HG03354 (cell line): ENCODE results near the gene SERPINE2.

Source experiments
- ATAC-seq: cut with Tn5 transposase; IDR thresholded peaks from one replicate; pipeline ENCODE4 v1.9.1; 2021; ENCODE audit warnings: mild to moderate bottlenecking; ENCODE audit not compliant: unreplicated experiment, poor library complexity, severe bottlenecking

The SERPINE2 gene

DNA sequence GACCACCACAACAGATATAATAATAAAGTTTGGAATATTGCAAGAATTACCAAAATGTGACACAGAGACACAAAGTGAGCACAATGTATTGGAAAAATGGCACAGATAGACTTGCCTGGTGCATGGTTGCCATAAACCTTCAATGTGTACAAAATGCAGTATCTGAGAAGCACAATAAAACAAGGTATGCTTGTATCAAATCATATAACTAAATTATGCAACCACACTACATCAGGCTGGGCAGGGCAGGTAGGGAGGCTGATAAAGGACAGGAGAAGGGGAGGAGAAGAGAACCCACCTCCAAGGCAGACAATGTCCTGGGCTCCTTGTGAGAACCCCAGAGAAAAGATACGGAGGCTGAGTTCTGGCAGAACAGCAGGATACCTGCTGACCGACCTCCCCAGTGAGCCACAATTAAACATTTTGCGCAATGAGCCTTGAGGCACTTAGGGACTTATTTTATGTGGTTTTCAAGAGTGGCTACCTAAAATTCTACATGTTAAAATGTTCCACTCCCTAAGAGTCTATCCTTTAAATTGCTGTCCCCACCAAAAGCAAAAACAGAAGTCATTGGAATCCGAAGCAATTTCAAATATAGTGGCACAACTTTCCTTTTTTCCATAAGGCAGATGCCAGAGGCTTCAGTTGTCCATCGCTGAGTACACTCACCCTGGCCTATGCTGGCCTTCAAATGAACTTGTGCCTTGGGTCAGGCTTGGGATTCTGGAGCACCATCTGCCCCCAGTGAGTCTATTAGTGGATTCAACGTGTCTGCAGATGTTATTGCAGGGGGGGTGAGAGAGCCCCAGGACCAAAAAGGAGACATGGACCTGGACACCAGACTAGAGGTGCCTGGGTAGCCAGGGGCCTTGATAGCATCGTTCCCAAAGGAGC, 110.7 kb downstream of the SERPINE2 start:
- no peak for ATAC-seq

DNA sequence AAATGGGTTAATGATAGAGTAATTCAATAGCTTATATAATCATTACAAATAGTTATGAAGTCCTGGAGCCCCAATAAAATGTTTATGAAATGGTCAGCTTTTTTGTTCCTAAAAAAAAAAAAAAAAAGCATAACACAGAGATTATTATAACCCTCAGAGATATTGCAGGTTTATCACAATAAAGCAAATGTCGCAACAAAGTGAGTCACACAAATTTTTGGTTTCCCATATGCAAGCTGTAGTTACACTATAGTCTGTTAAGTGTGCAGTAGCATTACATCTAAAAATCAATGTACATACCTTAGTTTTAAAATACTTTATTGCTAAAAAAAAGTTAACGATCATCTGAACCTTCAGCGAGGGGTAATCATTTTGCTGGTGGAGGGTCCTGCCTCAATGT, 114.0 kb downstream of the SERPINE2 start:
- ATAC-seq = no peak
